Measurements from ENCODE around the gene TSPEAR. TPM values are rescaled to one million over a fixed set of nuclear protein-coding genes. Genes with fewer than 3 reads are reported as not detected.
A peak's percentile ranks its signal among the peaks of the same experiment; 100 is the strongest.

The TSPEAR gene
- total RNA-seq, 4 donors from 2014 or later, result not detected

DNA sequence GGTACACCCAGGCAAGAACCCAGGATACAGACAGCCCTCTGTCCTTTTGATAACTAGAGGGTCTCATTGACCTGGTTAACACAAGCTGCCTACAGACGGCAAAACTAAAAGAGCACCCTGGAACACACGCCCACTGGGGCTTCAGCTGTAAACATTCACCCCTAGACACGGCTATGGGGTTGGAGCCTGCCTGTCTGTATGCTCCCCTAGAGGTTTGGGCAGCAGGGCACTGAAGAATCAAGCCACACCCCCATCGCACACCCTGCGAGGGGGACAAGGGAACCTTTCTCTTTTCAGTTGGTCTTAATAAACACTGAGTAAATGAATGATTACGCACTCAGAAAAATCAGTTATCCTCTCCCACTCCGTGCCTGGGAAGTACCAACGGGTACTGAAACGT lies 220.6 kb downstream of the TSPEAR start:
- 67 to 73% methylated on average over 9 of the region's 9 CpGs for WGBS, 2 donors
- no peak for DNase-seq (ENCODE audit: low spot score in 2 of 2)
- H3K9me3 ChIP-seq, result peaks cover 0 to 37% (median 2%) of the 10 kb centered on the region in 4 donors
- no peak overlapping the region for H3K27ac ChIP-seq
- H3K36me3 ChIP-seq, result no peaks in the 10 kb centered on the region
- H3K27me3 ChIP-seq, result no peaks in the 10 kb centered on the region
- TF ChIP-seq EP300 (IDR thresholded peaks at IDR 0.05) (no peak), POLR2A (IDR thresholded peaks at IDR 0.05) (no peak)
- TF ChIP-seq, protein P1, sequence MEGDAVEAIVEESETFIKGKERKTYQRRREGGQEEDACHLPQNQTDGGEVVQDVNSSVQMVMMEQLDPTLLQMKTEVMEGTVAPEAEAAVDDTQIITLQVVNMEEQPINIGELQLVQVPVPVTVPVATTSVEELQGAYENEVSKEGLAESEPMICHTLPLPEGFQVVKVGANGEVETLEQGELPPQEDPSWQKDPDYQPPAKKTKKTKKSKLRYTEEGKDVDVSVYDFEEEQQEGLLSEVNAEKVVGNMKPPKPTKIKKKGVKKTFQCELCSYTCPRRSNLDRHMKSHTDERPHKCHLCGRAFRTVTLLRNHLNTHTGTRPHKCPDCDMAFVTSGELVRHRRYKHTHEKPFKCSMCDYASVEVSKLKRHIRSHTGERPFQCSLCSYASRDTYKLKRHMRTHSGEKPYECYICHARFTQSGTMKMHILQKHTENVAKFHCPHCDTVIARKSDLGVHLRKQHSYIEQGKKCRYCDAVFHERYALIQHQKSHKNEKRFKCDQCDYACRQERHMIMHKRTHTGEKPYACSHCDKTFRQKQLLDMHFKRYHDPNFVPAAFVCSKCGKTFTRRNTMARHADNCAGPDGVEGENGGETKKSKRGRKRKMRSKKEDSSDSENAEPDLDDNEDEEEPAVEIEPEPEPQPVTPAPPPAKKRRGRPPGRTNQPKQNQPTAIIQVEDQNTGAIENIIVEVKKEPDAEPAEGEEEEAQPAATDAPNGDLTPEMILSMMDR (IDR thresholded peaks at IDR 0.05), result no peak
- no peak overlapping the region for H3K4me3 ChIP-seq
- H3K4me1 ChIP-seq, result no peaks in the 10 kb centered on the region

DNA sequence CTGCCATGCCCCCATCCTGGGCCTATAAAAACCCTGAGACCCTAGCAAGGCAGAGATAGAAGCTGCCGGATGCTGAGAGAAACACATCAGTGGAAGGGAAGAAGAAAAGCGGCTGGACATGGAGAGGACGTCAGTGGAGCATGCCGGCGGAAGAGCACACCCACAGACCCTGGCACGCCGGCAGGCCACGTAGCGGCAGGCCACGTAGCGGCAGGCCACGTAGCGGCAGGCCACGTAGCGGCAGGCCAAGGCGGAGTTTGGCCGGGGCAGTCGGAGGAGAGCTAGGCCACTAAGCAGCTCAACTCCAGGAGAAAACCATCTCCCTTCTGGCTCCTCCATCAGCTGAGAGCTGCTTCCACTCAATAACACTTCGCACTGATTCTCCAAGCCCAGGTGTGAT lies 221.0 kb downstream of the TSPEAR start:
- H3K27me3 ChIP-seq, result no peaks in the 10 kb centered on the region
- TF ChIP-seq POLR2A (IDR thresholded peaks at IDR 0.05) (no peak), EP300 (IDR thresholded peaks at IDR 0.05) (no peak)
- TF ChIP-seq, protein P1 (IDR thresholded peaks at IDR 0.05), result no peak
- DNase-seq (ENCODE audit: low spot score in 2 of 2), result no peak
- H3K36me3 ChIP-seq, result no peaks in the 10 kb centered on the region
- 94 to 95% methylated on average over 19 of the region's 19 CpGs for WGBS, 2 donors
- peaks cover 0 to 37% (median 2%) of the 10 kb centered on the region in 4 donors for H3K9me3 ChIP-seq
- H3K4me1 ChIP-seq, result no peaks in the 10 kb centered on the region
- no peak overlapping the region for H3K27ac ChIP-seq
- H3K4me3 ChIP-seq, result no peak overlapping the region

DNA sequence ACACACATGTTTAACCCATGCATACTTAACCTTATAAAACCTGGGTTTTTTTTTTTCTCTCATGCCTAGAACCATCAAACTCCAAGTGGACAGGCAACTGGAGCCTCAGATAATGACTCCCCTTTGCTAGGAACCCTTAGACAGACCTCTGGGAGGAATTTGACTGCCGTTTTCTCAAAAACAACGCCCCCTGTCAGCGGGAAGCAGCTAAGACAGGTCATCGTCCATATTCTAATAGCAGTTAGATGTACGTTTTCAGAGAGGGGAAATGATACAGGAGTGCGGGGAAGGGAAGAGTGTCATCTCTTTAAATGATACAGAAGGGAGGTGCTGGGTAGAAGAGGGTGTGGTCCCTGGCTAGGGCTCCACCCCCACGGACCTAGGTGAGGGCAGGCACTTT lies 221.4 kb downstream of the TSPEAR start:
- H3K27ac ChIP-seq, result no peak overlapping the region
- TF ChIP-seq, protein P1 (IDR thresholded peaks at IDR 0.05), result no peak
- no peak for TF ChIP-seq EP300 (IDR thresholded peaks at IDR 0.05)
- no peak for TF ChIP-seq POLR2A (IDR thresholded peaks at IDR 0.05)
- no peak for DNase-seq (ENCODE audit: low spot score in 2 of 2)
- H3K27me3 ChIP-seq, result no peaks in the 10 kb centered on the region
- WGBS, 2 donors, result 32 to 33% methylated on average over 7 of the region's 7 CpGs
- H3K9me3 ChIP-seq, result peaks cover 0 to 37% (median 2%) of the 10 kb centered on the region in 4 donors
- no peaks in the 10 kb centered on the region for H3K4me1 ChIP-seq
- no peaks in the 10 kb centered on the region for H3K36me3 ChIP-seq
- no peak overlapping the region for H3K4me3 ChIP-seq

DNA sequence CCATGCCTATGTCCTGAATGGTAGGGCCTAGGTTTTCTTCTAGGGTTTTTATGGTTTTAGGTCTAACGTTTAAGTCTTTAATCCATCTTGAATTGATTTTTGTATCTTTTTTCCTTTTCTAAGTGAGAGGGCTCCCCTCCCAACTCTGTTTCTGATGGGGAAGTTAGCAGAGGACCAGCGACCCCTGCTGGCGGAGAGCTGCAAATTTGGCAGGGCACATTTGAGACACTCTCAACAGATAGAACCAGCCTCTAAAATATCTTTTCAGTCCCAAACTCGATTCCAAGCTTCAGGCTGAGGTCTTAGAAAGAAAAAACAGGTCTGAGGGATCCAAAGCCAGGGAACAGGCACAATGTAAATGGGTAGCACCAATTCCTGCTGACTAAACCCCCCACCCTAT lies 223.5 kb downstream of the TSPEAR start:
- DNase-seq (ENCODE audit: low spot score in 2 of 2), result no peak
- no peaks in the 10 kb centered on the region for H3K27me3 ChIP-seq
- no peaks in the 10 kb centered on the region for H3K36me3 ChIP-seq
- no peak overlapping the region for H3K4me3 ChIP-seq
- no peak overlapping the region for H3K27ac ChIP-seq
- TF ChIP-seq, protein P1 (IDR thresholded peaks at IDR 0.05), result peak in 1 of 5 experiments; percentile 12
- no peak for TF ChIP-seq EP300 (IDR thresholded peaks at IDR 0.05)
- peaks cover 0 to 19% (median 2%) of the 10 kb centered on the region in 4 donors for H3K9me3 ChIP-seq
- no peaks in the 10 kb centered on the region for H3K4me1 ChIP-seq
- WGBS, 2 donors, result 24 to 34% methylated on average over 4 of the region's 4 CpGs

DNA sequence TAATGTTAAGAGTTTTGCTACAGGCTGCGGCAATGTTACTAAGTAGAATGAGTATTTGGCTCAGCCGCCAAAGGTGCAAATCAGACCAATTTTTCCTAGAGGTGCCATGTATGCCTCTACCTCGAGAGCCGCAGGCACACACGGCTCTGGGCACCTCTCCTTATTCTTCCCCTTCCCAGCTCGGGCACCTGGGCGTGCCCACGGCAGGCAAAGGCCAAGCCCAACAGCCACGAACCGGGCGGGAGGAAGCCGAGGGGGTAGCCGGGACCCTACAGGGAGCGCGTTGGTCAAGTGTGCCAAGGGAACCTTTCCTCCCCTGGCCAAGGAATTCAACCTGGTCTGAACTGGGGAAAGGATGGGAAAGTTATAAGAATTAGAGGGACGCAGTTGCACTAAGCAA lies 225.1 kb downstream of the TSPEAR start:
- Histone ChIP-seq H3K27ac (no peak overlapping the region), H3K27me3 (no peaks in the 10 kb centered on the region), H3K4me1 (no peaks in the 10 kb centered on the region), H3K9me3 (peaks cover 0 to 8% (median 0%) of the 10 kb centered on the region in 4 donors), H3K4me3 (peak overlapping the region in 1 of 4 donors; percentile 27), H3K36me3 (no peaks in the 10 kb centered on the region)
- 83 to 88% methylated on average over 16 of the region's 16 CpGs for WGBS, 2 donors
- no peak for TF ChIP-seq POLR2A (IDR thresholded peaks at IDR 0.05)
- TF ChIP-seq EP300 (IDR thresholded peaks at IDR 0.05), result no peak
- TF ChIP-seq, protein P1 (IDR thresholded peaks at IDR 0.05), result no peak
- DNase-seq (ENCODE audit: low spot score in 2 of 2), result no peak
